GM03348 (cell line): ENCODE measurements around the gene HSPA4.

Experiments
- DNase-seq: peaks from one replicate; pipeline ENCODE4 v3.0.0; 2012; ENCODE audit warnings: low spot score

The HSPA4 gene

GRCh38 chr5:133106343-133106742, 54.5 kb downstream of the HSPA4 start:
- no peak for DNase-seq

GRCh38 chr5:133106761-133107572, 55.2 kb downstream of the HSPA4 start:
- DNase-seq = no peak

GRCh38 chr5:133108481-133108921, 56.7 kb downstream of the HSPA4 start:
- no peak for DNase-seq

- DNase-seq = peak; percentile 49
Observed at GRCh38 chr5:133109655-133110483, 58.1 kb downstream of the HSPA4 start.

GRCh38 chr5:133110709-133111108, 58.9 kb downstream of the HSPA4 start:
- no peak for DNase-seq

- peak; percentile 91 for DNase-seq
Observed at GRCh38 chr5:133111299-133111698, 59.5 kb downstream of the HSPA4 start.

GRCh38 chr5:133112026-133112660, 60.3 kb downstream of the HSPA4 start:
- no peak for DNase-seq

GRCh38 chr5:133113331-133114061, 61.7 kb downstream of the HSPA4 start:
- no peak for DNase-seq

- DNase-seq = no peak
Observed at GRCh38 chr5:133114166-133114932, 62.5 kb downstream of the HSPA4 start.

- DNase-seq = no peak
Observed at GRCh38 chr5:133114933-133115310, 63.1 kb downstream of the HSPA4 start.

GRCh38 chr5:133116601-133117000, 64.8 kb downstream of the HSPA4 start:
- no peak for DNase-seq

GRCh38 chr5:133117166-133117911, 65.5 kb downstream of the HSPA4 start:
- DNase-seq = no peak

GRCh38 chr5:133117912-133118445, 66.2 kb downstream of the HSPA4 start:
- no peak for DNase-seq

GRCh38 chr5:133118741-133119140, 66.9 kb downstream of the HSPA4 start:
- no peak for DNase-seq

- DNase-seq = no peak
Observed at GRCh38 chr5:133119233-133119711, 67.5 kb downstream of the HSPA4 start.

GRCh38 chr5:133120156-133120750, 68.4 kb downstream of the HSPA4 start:
- no peak for DNase-seq

GRCh38 chr5:133121080-133121479, 69.3 kb downstream of the HSPA4 start:
- DNase-seq = no peak

- DNase-seq = no peak
Observed at GRCh38 chr5:133121611-133122150, 69.9 kb downstream of the HSPA4 start.

- no peak for DNase-seq
Observed at GRCh38 chr5:133122711-133123110, 70.9 kb downstream of the HSPA4 start.
